NK-92 treated with Interleukin-12 subunit alpha and Interleukin-12 subunit beta, amount 100 ng/mL, for 24 hours (cell line): ENCODE measurements around the gene SYNDIG1L.
A peak's percentile ranks its signal among the peaks of the same experiment; 100 is the strongest.
"Not testable (repeated sequence)": the region's sequence is repeated elsewhere in the genome, so short reads cannot be mapped to it uniquely, and the experiment has no call there.

ENCODE experiments used
- DNase-seq: peaks from one replicate; lab custom pipeline; 2025; lab: John Stamatoyannopoulos, UW

Gene SYNDIG1L

GRCh38 chr14:74402401-74403251 lies 23.4 kb downstream of the SYNDIG1L start:
- DNase-seq: no peak

- DNase-seq: peak; percentile 83
Measured at GRCh38 chr14:74401504-74402241, 24.3 kb downstream of the SYNDIG1L start.

GRCh38 chr14:74400919-74401503 lies 25.0 kb downstream of the SYNDIG1L start:
- no peak for DNase-seq

GRCh38 chr14:74400031-74400685 lies 25.9 kb downstream of the SYNDIG1L start:
- no peak for DNase-seq

GRCh38 chr14:74395094-74395493 lies 30.9 kb downstream of the SYNDIG1L start:
- DNase-seq: no peak

- DNase-seq: no peak
Measured at GRCh38 chr14:74394549-74394948, 31.5 kb downstream of the SYNDIG1L start.

GRCh38 chr14:74392616-74393570 lies 33.1 kb downstream of the SYNDIG1L start:
- no peak for DNase-seq

- no peak for DNase-seq
Measured at GRCh38 chr14:74391479-74391878, 34.5 kb downstream of the SYNDIG1L start.

GRCh38 chr14:74390505-74390904 lies 35.5 kb downstream of the SYNDIG1L start:
- not testable (repeated sequence) for DNase-seq

GRCh38 chr14:74389980-74390379 lies 36.0 kb downstream of the SYNDIG1L start:
- no peak for DNase-seq

- DNase-seq: no peak
Measured at GRCh38 chr14:74382231-74382630, 43.8 kb downstream of the SYNDIG1L start.

- not testable (repeated sequence) for DNase-seq
Measured at GRCh38 chr14:74381571-74381970, 44.4 kb downstream of the SYNDIG1L start.

- no peak for DNase-seq
Measured at GRCh38 chr14:74380845-74381244, 45.2 kb downstream of the SYNDIG1L start.

- DNase-seq: no peak
Measured at GRCh38 chr14:74380172-74380571, 45.8 kb downstream of the SYNDIG1L start.

GRCh38 chr14:74377976-74378690 lies 47.9 kb downstream of the SYNDIG1L start:
- no peak for DNase-seq

- DNase-seq: no peak
Measured at GRCh38 chr14:74368441-74368840, 57.6 kb downstream of the SYNDIG1L start.

GRCh38 chr14:74368026-74368425 lies 58.0 kb downstream of the SYNDIG1L start:
- DNase-seq: no peak

- DNase-seq: no peak
Measured at GRCh38 chr14:74364271-74364880, 61.6 kb downstream of the SYNDIG1L start.

GRCh38 chr14:74362361-74362915 lies 63.6 kb downstream of the SYNDIG1L start:
- peak; percentile 53 for DNase-seq

GRCh38 chr14:74360163-74360562 lies 65.8 kb downstream of the SYNDIG1L start:
- no peak for DNase-seq
